NOMO-1 (cell line): Measurements from ENCODE around the gene MAD1L1.

ENCODE experiments used
- DNase-seq, 2 experiments: peaks; one replicate each; lab custom pipeline; 2025; ENCODE audit not compliant: unreplicated experiment in 2 of 2; lab: John Stamatoyannopoulos, UW

MAD1L1 gene

GRCh38 chr7:2143981-2144595, 88.7 kb downstream of the MAD1L1 start:
- no peak for DNase-seq

GRCh38 chr7:2143450-2143849, 89.3 kb downstream of the MAD1L1 start:
- DNase-seq: no peak

GRCh38 chr7:2142386-2142785, 90.4 kb downstream of the MAD1L1 start:
- no peak for DNase-seq

GRCh38 chr7:2141651-2142050, 91.1 kb downstream of the MAD1L1 start:
- no peak for DNase-seq

GRCh38 chr7:2141021-2141410, 91.7 kb downstream of the MAD1L1 start:
- DNase-seq: no peak

GRCh38 chr7:2140216-2141020, 92.3 kb downstream of the MAD1L1 start:
- no peak for DNase-seq

GRCh38 chr7:2139004-2139699, 93.6 kb downstream of the MAD1L1 start:
- no peak for DNase-seq

- DNase-seq: no peak
These were observed 94.5 kb downstream of the MAD1L1 start for GRCh38 chr7:2138146-2138765.

- no peak for DNase-seq
These were observed 98.0 kb downstream of the MAD1L1 start for GRCh38 chr7:2134740-2135139.

GRCh38 chr7:2132243-2132642, 100.5 kb downstream of the MAD1L1 start:
- no peak for DNase-seq

- no peak for DNase-seq
These were observed 100.9 kb downstream of the MAD1L1 start for GRCh38 chr7:2131800-2132199.

- DNase-seq: no peak
These were observed 101.4 kb downstream of the MAD1L1 start for GRCh38 chr7:2131341-2131740.

- DNase-seq: no peak
These were observed 102.7 kb downstream of the MAD1L1 start for GRCh38 chr7:2130096-2130375.

- DNase-seq: no peak
These were observed 103.2 kb downstream of the MAD1L1 start for GRCh38 chr7:2129323-2130095.

- no peak for DNase-seq
These were observed 104.0 kb downstream of the MAD1L1 start for GRCh38 chr7:2128601-2129322.

- DNase-seq: no peak
These were observed 106.1 kb downstream of the MAD1L1 start for GRCh38 chr7:2126621-2127020.

- DNase-seq: no peak
These were observed 106.8 kb downstream of the MAD1L1 start for GRCh38 chr7:2125931-2126330.

- no peak for DNase-seq
These were observed 108.0 kb downstream of the MAD1L1 start for GRCh38 chr7:2124604-2125345.

- DNase-seq: no peak
These were observed 108.8 kb downstream of the MAD1L1 start for GRCh38 chr7:2123916-2124315.

GRCh38 chr7:2123360-2123759, 109.4 kb downstream of the MAD1L1 start:
- DNase-seq: no peak
